ENCODE data around the gene ATP11A.

ATP11A gene

GRCh38 chr13:112902101-112902651 lies 212.3 kb downstream of the ATP11A start:
- DNase-seq (ENCODE audit: low read depth in 1 of 2, low spot score in 1 of 2), result no peak

DNA sequence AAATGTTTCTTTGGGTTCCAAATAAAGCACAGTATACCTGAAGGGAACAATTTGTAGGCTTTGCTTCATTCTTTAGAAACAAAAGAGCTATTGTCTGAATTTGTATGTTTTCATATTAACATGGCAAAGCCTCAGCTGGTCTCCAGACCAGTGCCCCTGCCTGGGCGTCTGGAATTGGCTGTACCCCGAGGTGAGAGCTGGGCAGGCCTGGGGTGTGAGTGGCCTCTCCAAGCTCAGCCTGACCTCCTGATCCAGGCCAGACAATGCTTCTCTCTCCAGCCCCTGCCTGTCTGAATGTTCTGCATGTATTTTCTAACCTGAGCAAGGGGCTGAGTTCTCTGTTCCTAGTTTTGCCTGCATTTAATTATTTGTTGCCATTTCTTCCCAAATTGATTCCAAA lies 212.8 kb downstream of the ATP11A start:
- DNase-seq (ENCODE audit: low read depth in 1 of 2, low spot score in 1 of 2), result no peak

- DNase-seq (ENCODE audit: low read depth in 1 of 2, low spot score in 1 of 2), result no peak
Observed at GRCh38 chr13:112903071-112903577, 213.3 kb downstream of the ATP11A start.

DNA sequence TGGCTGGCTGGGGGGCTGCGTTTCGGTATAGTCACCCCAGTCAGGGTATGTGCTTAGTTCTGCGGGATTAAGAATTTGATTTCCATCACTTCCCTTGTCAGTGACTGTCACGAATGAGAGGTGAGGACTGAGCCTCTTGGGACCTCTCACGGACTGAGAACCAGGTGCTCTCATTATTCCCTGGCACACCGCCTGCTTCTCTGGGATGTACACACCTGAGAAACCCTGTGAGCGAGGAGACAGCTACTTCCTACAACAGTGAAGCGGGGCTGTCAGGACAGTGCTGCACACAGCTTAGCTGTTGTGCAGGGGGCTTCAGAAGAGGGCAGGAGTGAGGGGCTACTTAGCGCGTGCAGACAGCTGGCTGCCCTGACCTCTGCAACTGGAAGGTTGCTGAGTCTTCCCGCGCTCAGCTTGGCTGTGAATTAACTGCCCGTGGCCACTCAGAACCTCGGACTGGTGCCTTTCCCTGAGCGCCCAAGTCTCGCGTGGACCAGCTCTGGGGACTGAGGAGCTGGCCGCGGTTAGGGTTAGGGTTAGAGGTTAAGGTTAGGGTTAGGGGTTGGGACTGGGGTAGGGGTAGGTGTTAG lies 213.9 kb downstream of the ATP11A start:
- no peak for DNase-seq (ENCODE audit: low read depth in 1 of 2, low spot score in 1 of 2)

- no peak for DNase-seq (ENCODE audit: low read depth in 1 of 2, low spot score in 1 of 2)
Observed at GRCh38 chr13:112904436-112904960, 214.7 kb downstream of the ATP11A start.

- no peak for DNase-seq (ENCODE audit: low read depth in 1 of 2, low spot score in 1 of 2)
Observed at GRCh38 chr13:112905086-112905485, 215.2 kb downstream of the ATP11A start.

DNA sequence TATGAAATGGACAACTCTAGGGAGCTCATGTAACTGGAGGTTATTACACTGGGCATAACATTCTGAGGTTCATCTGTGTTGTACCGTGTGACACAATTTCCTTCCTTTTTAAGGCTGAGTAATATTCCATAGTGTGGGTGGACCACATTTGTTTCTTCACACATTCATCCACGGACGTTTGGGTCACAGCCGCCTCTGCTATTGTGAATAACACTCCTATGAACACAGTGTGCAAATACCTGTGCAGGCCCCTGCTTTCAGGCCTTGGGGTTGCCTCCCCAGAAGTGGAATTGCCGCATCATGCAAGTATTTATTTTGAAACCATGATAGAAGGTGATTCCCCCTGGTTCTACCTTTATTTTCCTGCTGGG lies 215.8 kb downstream of the ATP11A start:
- DNase-seq (ENCODE audit: low read depth in 1 of 2, low spot score in 1 of 2), result no peak

DNA sequence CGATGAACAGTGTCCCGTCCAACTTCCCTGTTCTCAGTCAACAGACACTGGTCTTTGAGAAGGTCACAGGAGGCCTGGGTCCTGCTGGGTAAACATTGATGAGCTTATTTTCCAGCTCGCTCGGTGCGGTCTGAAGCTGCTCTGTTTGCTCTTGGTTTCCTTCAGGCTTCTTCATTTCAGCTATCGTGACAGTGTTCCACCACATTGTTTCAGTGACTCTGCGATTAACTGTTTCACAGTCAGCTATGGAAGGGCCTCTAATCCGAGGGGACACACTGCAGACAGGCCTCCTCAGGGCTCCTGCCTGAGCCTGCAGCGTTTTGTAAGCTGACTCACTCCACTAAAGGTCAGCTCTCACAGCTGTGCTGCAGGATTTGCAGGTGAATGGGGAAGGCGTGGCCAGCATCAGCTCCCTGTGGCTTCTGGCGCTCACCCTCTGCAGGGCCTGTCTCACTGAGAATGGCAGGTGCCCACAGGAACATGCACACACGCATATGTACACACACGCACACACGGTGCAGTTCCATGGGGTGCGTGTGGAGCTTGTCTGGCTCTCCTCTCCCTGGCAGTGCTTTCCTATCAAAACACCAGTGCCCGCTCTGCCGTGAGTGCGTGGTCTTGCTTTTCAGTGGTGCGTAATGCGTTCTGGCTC lies 216.3 kb downstream of the ATP11A start:
- DNase-seq (ENCODE audit: low read depth in 1 of 2, low spot score in 1 of 2), result no peak

DNA sequence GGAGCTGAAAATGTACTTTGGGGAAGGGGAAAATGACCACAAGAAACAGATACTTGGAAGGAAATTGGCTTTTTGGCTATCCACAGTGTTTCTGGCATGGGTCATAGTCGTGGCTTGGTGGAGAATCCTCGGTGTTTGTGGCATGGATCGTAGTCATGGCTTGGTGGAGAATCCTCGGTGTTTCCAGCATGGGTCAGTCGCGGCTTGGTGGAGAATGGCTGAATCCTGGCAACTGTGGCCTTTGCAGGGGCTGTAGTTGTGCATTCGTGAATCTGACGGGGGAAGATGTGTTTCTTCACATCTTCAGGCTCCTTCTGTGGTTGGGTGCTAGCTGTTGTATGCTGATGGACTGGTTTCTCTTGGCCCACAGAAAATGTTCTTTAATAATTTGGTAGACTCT lies 217.4 kb downstream of the ATP11A start:
- DNase-seq (ENCODE audit: low read depth in 1 of 2, low spot score in 1 of 2), result no peak

DNA sequence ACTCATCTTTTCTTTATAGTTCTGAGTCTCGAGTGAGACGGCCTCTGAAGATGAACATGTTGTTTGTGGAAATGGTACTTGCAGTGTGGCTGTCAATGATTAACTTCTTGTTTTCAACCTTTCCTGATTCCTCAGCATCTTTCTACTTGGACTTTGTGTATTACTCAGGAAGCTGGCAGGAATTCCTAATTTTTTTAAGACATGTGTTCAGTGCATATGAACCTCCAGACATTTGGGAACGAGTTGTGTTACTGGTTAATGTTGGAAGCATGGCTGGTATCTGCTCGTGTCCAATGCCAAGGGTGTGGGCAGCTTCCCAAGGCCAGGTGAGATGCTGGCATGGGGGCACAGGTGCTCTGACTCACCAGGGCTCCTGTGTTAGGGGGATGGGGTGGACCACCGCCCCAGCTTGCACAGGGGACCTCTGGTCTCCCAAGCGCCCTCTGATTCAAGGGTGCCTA lies 218.1 kb downstream of the ATP11A start:
- no peak for DNase-seq (ENCODE audit: low read depth in 1 of 2, low spot score in 1 of 2)

- DNase-seq (ENCODE audit: low read depth in 1 of 2, low spot score in 1 of 2), result no peak
Observed at GRCh38 chr13:112908342-112908741, 218.5 kb downstream of the ATP11A start.

DNA sequence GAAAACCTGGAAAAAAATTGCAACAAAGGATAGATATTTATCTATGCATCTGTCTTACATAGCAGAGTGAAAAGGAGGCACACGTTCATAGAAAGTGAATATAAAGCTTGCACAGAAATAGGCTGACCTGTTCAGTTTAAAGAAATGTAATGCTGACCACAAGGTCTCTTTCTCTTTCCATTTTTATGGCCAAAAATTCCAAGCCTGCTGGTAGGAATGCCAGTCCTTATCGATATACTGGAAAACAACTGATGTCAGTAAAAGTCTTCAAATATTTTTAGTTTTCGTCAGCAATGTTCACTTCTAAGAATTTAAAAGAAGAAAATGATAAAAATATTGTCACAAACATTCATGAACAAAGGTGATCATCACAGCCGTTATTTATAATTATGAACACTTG lies 220.2 kb downstream of the ATP11A start:
- no peak for DNase-seq (ENCODE audit: low read depth in 1 of 2, low spot score in 1 of 2)

DNA sequence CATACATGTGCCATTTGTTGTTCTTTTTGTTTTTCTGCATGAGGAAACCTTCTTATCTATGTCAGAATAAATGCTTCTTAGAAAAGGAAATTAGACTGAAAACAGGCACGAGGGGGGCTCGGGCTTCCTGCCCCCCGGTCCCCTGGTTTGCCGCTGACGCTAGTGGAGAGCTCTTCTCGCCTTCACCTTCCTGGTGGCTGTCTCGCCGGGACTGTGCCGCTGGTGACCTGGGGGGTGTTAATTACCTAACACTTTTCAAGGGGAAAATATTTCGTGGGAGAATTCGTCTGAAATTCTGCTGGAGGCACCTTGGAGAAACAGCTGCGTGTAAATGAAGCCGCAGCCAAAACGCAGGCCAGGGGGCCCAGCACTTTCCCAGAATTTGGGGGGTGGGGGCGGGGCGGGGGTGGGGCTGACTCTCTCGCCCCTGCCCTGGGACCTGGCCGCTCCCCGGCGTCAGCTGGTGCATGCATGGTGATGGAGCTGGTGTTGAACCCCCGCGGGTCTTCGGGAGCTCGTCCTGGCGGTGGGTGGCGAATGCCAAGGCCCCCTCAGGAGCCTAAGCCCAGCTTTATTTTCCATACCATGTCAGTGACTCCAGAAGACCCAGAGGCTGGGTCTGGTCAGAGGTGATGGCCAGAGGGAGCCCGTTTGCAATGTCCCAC lies 220.9 kb downstream of the ATP11A start:
- no peak for DNase-seq (ENCODE audit: low read depth in 1 of 2, low spot score in 1 of 2)

- no peak for DNase-seq (ENCODE audit: low read depth in 1 of 2, low spot score in 1 of 2)
Observed at GRCh38 chr13:112911285-112911701, 221.5 kb downstream of the ATP11A start.

DNA sequence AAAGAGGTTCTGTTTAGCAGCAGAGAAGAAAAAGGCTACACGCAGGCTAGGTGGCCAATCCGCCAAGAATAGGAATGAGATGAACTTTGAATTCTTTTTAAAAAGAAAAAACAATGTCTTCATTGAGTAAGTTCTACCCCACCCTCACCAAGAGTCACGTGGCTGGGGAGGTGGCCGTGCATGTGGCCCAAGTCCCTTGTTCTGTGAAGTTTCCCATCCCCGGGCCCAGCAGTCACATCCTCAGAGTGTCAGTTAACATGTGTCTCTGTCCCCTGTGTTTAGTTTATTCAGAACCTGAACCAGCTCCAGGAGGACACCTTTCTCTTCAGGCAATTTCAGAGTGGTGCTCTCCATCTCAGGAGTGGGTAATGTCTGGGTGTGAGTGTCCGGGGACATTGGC lies 222.0 kb downstream of the ATP11A start:
- no peak for DNase-seq (ENCODE audit: low read depth in 1 of 2, low spot score in 1 of 2)

DNA sequence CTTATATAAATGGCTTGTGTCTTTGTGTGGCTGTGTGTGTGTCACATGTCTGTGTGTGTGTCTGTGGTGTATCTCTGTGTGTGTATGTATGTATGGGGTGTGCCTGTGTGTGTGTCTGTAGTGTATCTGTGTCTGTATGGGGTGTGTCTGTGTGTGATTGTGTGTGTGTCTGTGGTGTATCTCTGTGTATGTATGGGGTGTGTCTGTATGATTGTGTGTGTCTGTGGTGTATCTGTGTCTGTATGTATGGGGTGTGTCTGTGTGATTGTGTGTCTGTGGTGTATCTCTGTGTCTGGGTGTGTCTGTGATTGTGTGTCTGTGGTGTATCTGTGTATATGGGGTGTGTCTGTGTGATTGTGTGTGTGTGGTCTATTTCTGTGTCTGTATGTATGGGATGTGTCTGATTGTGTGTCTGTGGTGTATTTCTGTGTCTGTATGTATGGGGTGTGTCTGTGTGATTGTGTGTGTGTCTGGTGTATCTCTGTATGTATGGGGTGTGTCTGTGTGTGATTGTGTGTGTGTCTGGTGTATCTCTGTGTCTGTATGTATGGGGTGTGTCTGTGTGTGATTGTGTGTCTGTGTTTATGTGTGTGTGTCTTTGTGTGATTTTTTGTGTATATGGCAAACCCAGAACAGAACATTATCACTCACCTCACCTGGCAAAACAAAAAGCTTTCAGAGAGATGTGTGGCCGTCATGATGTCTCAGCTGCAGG lies 223.0 kb downstream of the ATP11A start:
- DNase-seq (ENCODE audit: low read depth in 1 of 2, low spot score in 1 of 2), result no peak

DNA sequence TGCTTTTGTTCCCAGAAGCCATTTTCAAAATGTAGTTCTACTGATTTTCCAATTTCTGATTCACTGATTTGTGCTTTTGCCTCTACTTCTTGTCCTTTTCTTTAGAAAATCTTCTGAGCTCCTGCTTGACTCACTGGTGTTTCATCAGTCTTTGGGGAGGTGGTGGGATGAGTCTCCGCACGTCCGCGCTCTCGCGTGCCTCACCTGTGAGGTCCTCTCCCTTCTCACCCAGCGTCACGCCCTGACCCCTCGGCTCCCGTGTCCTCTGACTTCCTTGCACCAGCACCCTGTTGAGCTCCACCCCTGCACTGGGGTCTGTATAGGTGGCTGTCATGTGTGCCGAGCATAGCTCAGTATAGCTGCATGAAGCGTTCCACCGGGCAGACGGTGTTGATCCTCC lies 226.5 kb downstream of the ATP11A start:
- DNase-seq (ENCODE audit: low read depth in 1 of 2, low spot score in 1 of 2), result no peak

- no peak for DNase-seq (ENCODE audit: low read depth in 1 of 2, low spot score in 1 of 2)
Observed at GRCh38 chr13:112917056-112917664, 227.3 kb downstream of the ATP11A start.

- no peak for DNase-seq (ENCODE audit: low read depth in 1 of 2, low spot score in 1 of 2)
Observed at GRCh38 chr13:112917737-112918136, 227.9 kb downstream of the ATP11A start.

DNA sequence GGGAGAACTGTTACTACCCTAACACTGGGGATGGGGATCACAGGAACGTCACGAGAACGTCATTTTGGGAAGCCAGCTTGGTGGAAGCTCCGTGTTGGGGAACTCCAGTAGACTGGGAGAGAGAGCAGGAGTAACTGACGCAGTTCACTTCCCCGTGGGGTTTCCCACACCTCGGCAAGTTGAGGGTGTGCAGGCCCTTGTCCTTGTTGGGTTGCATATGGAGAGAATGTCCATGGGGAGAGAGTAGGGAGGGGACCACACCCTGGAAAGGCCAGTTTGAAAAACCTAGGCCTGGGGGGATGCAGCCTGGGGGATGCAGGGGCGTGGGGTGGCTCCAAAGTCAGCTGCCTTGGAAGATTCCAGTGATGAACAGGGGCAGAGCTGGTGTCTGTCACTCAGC lies 228.4 kb downstream of the ATP11A start:
- no peak for DNase-seq (ENCODE audit: low read depth in 1 of 2, low spot score in 1 of 2)

DNA sequence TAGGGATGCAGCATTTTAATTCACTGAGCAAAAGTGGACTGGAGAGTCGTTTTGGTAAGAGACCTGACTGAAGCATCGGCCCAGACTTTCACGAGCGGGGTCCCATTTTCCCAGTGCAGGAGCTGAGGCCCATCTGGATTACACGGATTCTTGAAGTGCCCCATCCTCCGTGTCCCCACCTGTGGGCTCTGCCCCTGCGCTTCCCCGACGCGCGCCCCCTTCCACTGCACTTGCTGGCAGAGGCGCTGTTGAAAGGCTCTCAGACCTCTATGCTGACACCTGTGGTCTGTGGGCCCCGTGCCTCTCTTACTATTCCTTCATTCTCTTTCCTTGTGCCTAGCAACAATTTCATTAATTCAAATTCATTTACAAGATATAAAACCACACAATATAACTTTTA lies 228.9 kb downstream of the ATP11A start:
- DNase-seq (ENCODE audit: low read depth in 1 of 2, low spot score in 1 of 2), result no peak
